Measurements from ENCODE around the gene MMP20. TPM values are rescaled to one million over a fixed set of nuclear protein-coding genes. Genes with fewer than 3 reads are reported as not detected.

MMP20 gene
- total RNA-seq, 1 experiment from 2014 or later, result not detected

DNA sequence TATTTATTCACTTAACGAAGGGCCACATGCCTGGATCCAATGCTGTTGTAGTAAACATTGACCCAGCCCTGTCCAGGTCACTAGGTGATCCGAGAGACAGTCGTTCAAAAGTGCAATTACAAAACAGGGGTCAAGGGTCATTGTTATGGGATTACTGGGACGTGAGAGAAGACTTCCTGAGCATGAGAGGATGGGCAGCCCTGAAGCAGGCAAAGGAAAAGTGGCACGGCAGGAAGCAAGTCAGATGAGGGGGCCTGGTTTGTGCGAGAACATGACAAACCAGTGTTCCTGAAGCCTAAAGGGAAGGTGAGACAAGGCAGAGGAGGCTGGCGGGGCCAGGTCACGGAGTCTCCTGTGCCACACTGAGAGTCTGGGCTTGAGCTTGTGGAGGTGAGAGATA, 15.8 kb upstream of the MMP20 start:
- no TSS peak for BruUV-seq (replicated peaks)
- ATAC-seq (no peak), DNase-seq (ENCODE audit: low read depth, low spot score) (no peak)
- in situ Hi-C loops (cut with HindIII; ENCODE audit: low pct_unique_long_range_greater_than_20kb, low sequenced_read_pairs), result no loop called here
- intact Hi-C loops (cut with micrococcal nuclease; ENCODE audit: unreplicated experiment), result no loop called here
- CTCF ChIA-PET, result no interaction called here
- Histone ChIP-seq H3K36me3 (ENCODE audit: control insufficient read depth, insufficient read depth, low read length) (no peaks in the 10 kb centered on the region), H3K4me3 (ENCODE audit: low read depth in 2 of 2, low read length in 2 of 2) (no peak overlapping the region), H3K27me3 (ENCODE audit: control insufficient read depth, insufficient read depth, low read length) (no peaks in the 10 kb centered on the region), H3K27ac (ENCODE audit: low read length) (no peak overlapping the region), H3K4me1 (ENCODE audit: control insufficient read depth, insufficient read depth, low read length) (no peaks in the 10 kb centered on the region), H3K9me3 (ENCODE audit: control insufficient read depth, insufficient read depth, low read depth, low read length) (no peaks in the 10 kb centered on the region)
- POLR2A ChIA-PET, result no interaction called here
- TF ChIP-seq, protein P1, sequence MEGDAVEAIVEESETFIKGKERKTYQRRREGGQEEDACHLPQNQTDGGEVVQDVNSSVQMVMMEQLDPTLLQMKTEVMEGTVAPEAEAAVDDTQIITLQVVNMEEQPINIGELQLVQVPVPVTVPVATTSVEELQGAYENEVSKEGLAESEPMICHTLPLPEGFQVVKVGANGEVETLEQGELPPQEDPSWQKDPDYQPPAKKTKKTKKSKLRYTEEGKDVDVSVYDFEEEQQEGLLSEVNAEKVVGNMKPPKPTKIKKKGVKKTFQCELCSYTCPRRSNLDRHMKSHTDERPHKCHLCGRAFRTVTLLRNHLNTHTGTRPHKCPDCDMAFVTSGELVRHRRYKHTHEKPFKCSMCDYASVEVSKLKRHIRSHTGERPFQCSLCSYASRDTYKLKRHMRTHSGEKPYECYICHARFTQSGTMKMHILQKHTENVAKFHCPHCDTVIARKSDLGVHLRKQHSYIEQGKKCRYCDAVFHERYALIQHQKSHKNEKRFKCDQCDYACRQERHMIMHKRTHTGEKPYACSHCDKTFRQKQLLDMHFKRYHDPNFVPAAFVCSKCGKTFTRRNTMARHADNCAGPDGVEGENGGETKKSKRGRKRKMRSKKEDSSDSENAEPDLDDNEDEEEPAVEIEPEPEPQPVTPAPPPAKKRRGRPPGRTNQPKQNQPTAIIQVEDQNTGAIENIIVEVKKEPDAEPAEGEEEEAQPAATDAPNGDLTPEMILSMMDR (IDR thresholded peaks at IDR 0.05), result no peak
- TF ChIP-seq TCF7L2 (IDR thresholded peaks at IDR 0.05; ENCODE audit: low read depth, low read length) (no peak), POLR2AphosphoS5 (IDR thresholded peaks at IDR 0.05; ENCODE audit: low read depth, low read length) (no peak), SIN3A (IDR thresholded peaks at IDR 0.05; ENCODE audit: borderline replicate concordance, insufficient read depth, low read depth, low read length) (no peak)
- TF ChIP-seq, protein P2, sequence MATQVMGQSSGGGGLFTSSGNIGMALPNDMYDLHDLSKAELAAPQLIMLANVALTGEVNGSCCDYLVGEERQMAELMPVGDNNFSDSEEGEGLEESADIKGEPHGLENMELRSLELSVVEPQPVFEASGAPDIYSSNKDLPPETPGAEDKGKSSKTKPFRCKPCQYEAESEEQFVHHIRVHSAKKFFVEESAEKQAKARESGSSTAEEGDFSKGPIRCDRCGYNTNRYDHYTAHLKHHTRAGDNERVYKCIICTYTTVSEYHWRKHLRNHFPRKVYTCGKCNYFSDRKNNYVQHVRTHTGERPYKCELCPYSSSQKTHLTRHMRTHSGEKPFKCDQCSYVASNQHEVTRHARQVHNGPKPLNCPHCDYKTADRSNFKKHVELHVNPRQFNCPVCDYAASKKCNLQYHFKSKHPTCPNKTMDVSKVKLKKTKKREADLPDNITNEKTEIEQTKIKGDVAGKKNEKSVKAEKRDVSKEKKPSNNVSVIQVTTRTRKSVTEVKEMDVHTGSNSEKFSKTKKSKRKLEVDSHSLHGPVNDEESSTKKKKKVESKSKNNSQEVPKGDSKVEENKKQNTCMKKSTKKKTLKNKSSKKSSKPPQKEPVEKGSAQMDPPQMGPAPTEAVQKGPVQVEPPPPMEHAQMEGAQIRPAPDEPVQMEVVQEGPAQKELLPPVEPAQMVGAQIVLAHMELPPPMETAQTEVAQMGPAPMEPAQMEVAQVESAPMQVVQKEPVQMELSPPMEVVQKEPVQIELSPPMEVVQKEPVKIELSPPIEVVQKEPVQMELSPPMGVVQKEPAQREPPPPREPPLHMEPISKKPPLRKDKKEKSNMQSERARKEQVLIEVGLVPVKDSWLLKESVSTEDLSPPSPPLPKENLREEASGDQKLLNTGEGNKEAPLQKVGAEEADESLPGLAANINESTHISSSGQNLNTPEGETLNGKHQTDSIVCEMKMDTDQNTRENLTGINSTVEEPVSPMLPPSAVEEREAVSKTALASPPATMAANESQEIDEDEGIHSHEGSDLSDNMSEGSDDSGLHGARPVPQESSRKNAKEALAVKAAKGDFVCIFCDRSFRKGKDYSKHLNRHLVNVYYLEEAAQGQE (IDR thresholded peaks at IDR 0.05; ENCODE audit: insufficient read depth in 1 of 2, low read depth in 2 of 2, low read length in 1 of 2), result no peak

- Histone ChIP-seq H3K36me3 (ENCODE audit: control insufficient read depth, insufficient read depth, low read length) (no peaks in the 10 kb centered on the region), H3K4me3 (ENCODE audit: low read depth in 2 of 2, low read length in 2 of 2) (no peak overlapping the region), H3K27me3 (ENCODE audit: control insufficient read depth, insufficient read depth, low read length) (no peaks in the 10 kb centered on the region), H3K4me1 (ENCODE audit: control insufficient read depth, insufficient read depth, low read length) (no peaks in the 10 kb centered on the region), H3K9me3 (ENCODE audit: control insufficient read depth, insufficient read depth, low read depth, low read length) (no peaks in the 10 kb centered on the region), H3K27ac (ENCODE audit: low read length) (no peak overlapping the region)
- TF ChIP-seq TCF7L2 (IDR thresholded peaks at IDR 0.05; ENCODE audit: low read depth, low read length) (no peak), POLR2AphosphoS5 (IDR thresholded peaks at IDR 0.05; ENCODE audit: low read depth, low read length) (no peak), SIN3A (IDR thresholded peaks at IDR 0.05; ENCODE audit: borderline replicate concordance, insufficient read depth, low read depth, low read length) (no peak)
- TF ChIP-seq, protein P1 (IDR thresholded peaks at IDR 0.05), result no peak
- TF ChIP-seq, protein P2 (IDR thresholded peaks at IDR 0.05; ENCODE audit: insufficient read depth in 1 of 2, low read depth in 2 of 2, low read length in 1 of 2), result no peak
- DNase-seq (ENCODE audit: low read depth, low spot score), result no peak
- ChIA-PET CTCF (no interaction called here), POLR2A (no interaction called here)
- no peak for ATAC-seq
- no TSS peak for BruUV-seq (replicated peaks)
- in situ Hi-C loops (cut with HindIII; ENCODE audit: low pct_unique_long_range_greater_than_20kb, low sequenced_read_pairs), result no loop called here
- intact Hi-C loops (cut with micrococcal nuclease; ENCODE audit: unreplicated experiment), result no loop called here
These were observed 14.5 kb upstream of the MMP20 start for GRCh38 chr11:102639656-102640055.
